Smooth muscle cell (in vitro differentiated cells): ENCODE data around the gene EPHA2. TPM values are rescaled to one million over a fixed set of nuclear protein-coding genes. Genes with fewer than 3 reads are reported as not detected.

Experiments
- DNase-seq: peaks from one replicate; lab custom pipeline; 2025; ENCODE audit not compliant: unreplicated experiment; lab: John Stamatoyannopoulos, UW
- H2AFZ ChIP-seq: fragments of 200-600 bp; sonication (generic); 2 replicates; pipeline ENCODE4 v1.6.0; 2016; ENCODE audit warnings: antibody characterized with exemption, low read depth, mild to moderate bottlenecking
- H3F3A ChIP-seq: fragments of 200-600 bp; sonication (generic); 2 replicates; pipeline ENCODE4 v1.6.0; 2017; ENCODE audit warnings: antibody characterized with exemption, low read depth
- H3K27ac ChIP-seq: fragments of 200-600 bp; sonication (generic); 2 replicates; pipeline ENCODE4 v1.5.1; 2016; ENCODE audit warnings: low read depth, mild to moderate bottlenecking
- H3K27me3 ChIP-seq: fragments of 200-600 bp; sonication (generic); 2 replicates; pipeline ENCODE4 v1.6.1; 2016; ENCODE audit warnings: low read depth, mild to moderate bottlenecking
- H3K36me3 ChIP-seq: fragments of 200-600 bp; sonication (generic); 2 replicates; pipeline ENCODE4 v1.5.1; 2016; ENCODE audit warnings: low read depth
- H3K4me1 ChIP-seq: fragments of 200-600 bp; sonication (generic); 2 replicates; pipeline ENCODE4 v1.5.1; 2016; ENCODE audit warnings: low read depth
- H3K4me2 ChIP-seq: fragments of 200-600 bp; sonication (generic); 2 replicates; pipeline ENCODE4 v1.6.0; 2016; ENCODE audit warnings: mild to moderate bottlenecking
- H3K4me3 ChIP-seq: fragments of 200-600 bp; sonication (generic); 2 replicates; pipeline ENCODE4 v1.5.1; 2016; ENCODE audit warnings: mild to moderate bottlenecking
- H3K79me2 ChIP-seq: fragments of 200-600 bp; sonication (generic); 2 replicates; pipeline ENCODE4 v1.6.0; 2016; ENCODE audit warnings: low read depth, mild to moderate bottlenecking
- H3K9ac ChIP-seq: fragments of 200-600 bp; sonication (generic); 2 replicates; pipeline ENCODE4 v1.6.0; 2016; ENCODE audit warnings: low read depth
- H3K9me3 ChIP-seq: fragments of 200-600 bp; sonication (generic); replicated peaks from 2 replicates; pipeline ENCODE4 v1.5.1; 2016; ENCODE audit warnings: low read depth
- H4K20me1 ChIP-seq: fragments of 200-600 bp; sonication (generic); 2 replicates; pipeline ENCODE4 v1.6.0; 2016; ENCODE audit warnings: low read depth
- WGBS: methylation state at CpG from one replicate; pipeline ENCODE4 v1.1.7; 2016; ENCODE audit warnings: low lambda C conversion rate; 5-methylcytosine and 5-hydroxymethylcytosine counted together
- polyA plus RNA-seq: library from polyadenylated mRNA; unstranded; fragments of >200 nt; fragmentation: Nextera tagmentation; extraction: Ambion mirVana; gene quantifications from 2 replicates; pipeline ENCODE4 v1.2.1, GENCODE V29; 2016
- total RNA-seq: library from RNA; depleted of rRNA; stranded (reverse); fragments of >200 nt; gene quantifications from 2 replicates; pipeline ENCODE4 v1.2.3, GENCODE V29; 2014
- TF ChIP-seq, protein P1 (sequence below): fragments of 200-600 bp; sonication (generic); IDR thresholded peaks from 2 replicates; pipeline ENCODE4 v1.5.1; 2017; ENCODE audit warnings: borderline replicate concordance, mild to moderate bottlenecking, antibody characterized with exemption; ENCODE audit not compliant: insufficient read depth, poor library complexity, severe bottlenecking

Gene EPHA2
- total and polyA plus RNA-seq, 2 experiments from 2014 or later = 27.3 to 34.8 TPM

DNA sequence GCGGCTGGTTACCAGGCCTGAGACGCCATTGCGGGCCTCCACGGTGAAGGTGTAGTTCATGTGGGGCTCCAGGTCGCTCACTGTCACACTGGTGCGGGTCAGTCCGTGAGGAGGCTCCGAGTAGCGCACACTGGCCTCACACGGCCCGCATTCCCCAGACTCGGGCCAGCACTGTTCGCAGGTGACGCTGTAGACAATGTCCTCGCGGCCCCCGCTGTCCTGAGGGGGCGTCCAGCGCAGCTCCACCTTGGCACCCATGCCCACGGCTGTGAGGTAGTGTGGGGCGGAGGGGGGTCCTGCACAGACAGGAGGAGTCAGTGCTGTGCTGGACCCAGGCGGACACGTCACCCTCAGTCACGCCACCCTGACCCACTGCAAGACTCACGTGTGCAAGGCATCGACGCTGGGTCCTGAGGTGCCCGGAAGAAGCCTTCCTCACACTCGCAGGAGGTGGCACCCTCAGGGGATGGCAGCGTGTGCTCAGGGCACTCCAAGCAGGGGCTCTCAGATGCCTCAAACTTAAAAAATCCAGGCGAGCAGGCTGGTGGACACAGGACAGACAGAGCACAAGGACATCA lies 17.9 kb downstream of the EPHA2 start:
- Histone ChIP-seq H3F3A (peaks cover 27% of the 10 kb centered on the region), H3K4me3 (no peak overlapping the region), H3K4me1 (peaks cover 26% of the 10 kb centered on the region), H3K27me3 (no peaks in the 10 kb centered on the region), H3K4me2 (no peak overlapping the region), H4K20me1 (peaks cover 93% of the 10 kb centered on the region), H3K9me3 (no peaks in the 10 kb centered on the region), H3K9ac (no peak overlapping the region), H2AFZ (no peak overlapping the region), H3K27ac (no peak overlapping the region), H3K79me2 (peaks cover 15% of the 10 kb centered on the region), H3K36me3 (no peaks in the 10 kb centered on the region)
- TF ChIP-seq, protein P1, sequence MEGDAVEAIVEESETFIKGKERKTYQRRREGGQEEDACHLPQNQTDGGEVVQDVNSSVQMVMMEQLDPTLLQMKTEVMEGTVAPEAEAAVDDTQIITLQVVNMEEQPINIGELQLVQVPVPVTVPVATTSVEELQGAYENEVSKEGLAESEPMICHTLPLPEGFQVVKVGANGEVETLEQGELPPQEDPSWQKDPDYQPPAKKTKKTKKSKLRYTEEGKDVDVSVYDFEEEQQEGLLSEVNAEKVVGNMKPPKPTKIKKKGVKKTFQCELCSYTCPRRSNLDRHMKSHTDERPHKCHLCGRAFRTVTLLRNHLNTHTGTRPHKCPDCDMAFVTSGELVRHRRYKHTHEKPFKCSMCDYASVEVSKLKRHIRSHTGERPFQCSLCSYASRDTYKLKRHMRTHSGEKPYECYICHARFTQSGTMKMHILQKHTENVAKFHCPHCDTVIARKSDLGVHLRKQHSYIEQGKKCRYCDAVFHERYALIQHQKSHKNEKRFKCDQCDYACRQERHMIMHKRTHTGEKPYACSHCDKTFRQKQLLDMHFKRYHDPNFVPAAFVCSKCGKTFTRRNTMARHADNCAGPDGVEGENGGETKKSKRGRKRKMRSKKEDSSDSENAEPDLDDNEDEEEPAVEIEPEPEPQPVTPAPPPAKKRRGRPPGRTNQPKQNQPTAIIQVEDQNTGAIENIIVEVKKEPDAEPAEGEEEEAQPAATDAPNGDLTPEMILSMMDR = no peak
- DNase-seq = no peak
- 97% methylated on average over 31 of the region's 31 CpGs for WGBS

DNA sequence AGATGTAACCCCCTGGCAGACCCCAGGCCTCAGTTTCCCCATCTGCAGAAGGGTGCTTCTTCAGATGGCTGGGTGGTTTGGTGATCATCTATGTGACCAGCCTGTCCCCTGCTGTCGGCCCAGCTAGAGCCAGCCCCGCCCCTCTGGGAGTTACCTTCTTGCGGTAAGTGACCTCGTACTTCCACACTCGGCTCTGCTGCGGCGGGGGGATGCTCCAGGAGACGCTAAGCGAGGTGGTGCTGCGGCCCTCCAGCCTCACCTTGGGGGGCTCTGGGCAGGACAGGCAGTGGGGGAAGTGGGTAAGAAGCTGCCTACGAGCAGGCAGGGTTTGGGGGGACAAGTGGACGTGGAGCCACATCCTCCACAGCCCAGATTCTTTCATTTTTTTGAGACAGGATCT lies 20.4 kb downstream of the EPHA2 start:
- no peak overlapping the region for H3K4me2 ChIP-seq
- H3K27ac ChIP-seq = no peak overlapping the region
- peaks cover 8% of the 10 kb centered on the region for H3F3A ChIP-seq
- TF ChIP-seq, protein P1 = no peak
- no peak overlapping the region for H3K9ac ChIP-seq
- H2AFZ ChIP-seq = no peak overlapping the region
- DNase-seq = no peak
- peaks cover 14% of the 10 kb centered on the region for H3K4me1 ChIP-seq
- no peaks in the 10 kb centered on the region for H3K9me3 ChIP-seq
- 96% methylated on average over 12 of the region's 12 CpGs for WGBS
- no peaks in the 10 kb centered on the region for H3K27me3 ChIP-seq
- peaks cover 15% of the 10 kb centered on the region for H3K79me2 ChIP-seq
- peaks cover 94% of the 10 kb centered on the region for H4K20me1 ChIP-seq
- no peaks in the 10 kb centered on the region for H3K36me3 ChIP-seq
- H3K4me3 ChIP-seq = no peak overlapping the region

DNA sequence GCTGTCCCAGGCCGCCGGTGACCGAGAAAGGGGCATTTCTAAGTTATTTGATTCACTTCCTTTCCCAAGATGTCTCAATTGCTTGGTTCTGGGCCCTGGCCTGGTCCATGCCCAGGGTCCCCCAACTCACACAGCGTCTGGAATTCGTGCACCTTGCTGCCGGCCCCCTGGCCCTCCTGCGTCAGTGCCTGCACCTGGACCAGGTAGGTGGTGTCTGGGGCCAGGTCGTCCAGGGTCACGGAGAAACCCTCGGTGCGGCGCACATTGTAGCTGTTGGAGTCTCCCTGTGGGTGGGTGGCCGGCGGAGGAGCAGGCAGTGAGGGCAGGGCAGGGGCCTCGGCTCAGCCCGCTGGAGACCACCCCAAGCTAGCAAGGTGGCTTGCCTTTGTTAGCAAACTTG lies 21.0 kb downstream of the EPHA2 start:
- Histone ChIP-seq H3K9ac (no peak overlapping the region), H2AFZ (no peak overlapping the region), H3K36me3 (peaks cover 1% of the 10 kb centered on the region), H3F3A (peaks cover 2% of the 10 kb centered on the region), H3K9me3 (no peaks in the 10 kb centered on the region), H3K4me2 (no peak overlapping the region), H3K27ac (no peak overlapping the region), H3K27me3 (no peaks in the 10 kb centered on the region), H4K20me1 (peaks cover 94% of the 10 kb centered on the region), H3K4me3 (no peak overlapping the region), H3K79me2 (peaks cover 9% of the 10 kb centered on the region), H3K4me1 (peaks cover 8% of the 10 kb centered on the region)
- 98% methylated on average over 16 of the region's 16 CpGs for WGBS
- TF ChIP-seq, protein P1 = no peak
- no peak for DNase-seq
